ENCODE data around the gene UAP1.
A peak's percentile ranks its signal among the peaks of the same experiment; 100 is the strongest.

Gene UAP1

DNA sequence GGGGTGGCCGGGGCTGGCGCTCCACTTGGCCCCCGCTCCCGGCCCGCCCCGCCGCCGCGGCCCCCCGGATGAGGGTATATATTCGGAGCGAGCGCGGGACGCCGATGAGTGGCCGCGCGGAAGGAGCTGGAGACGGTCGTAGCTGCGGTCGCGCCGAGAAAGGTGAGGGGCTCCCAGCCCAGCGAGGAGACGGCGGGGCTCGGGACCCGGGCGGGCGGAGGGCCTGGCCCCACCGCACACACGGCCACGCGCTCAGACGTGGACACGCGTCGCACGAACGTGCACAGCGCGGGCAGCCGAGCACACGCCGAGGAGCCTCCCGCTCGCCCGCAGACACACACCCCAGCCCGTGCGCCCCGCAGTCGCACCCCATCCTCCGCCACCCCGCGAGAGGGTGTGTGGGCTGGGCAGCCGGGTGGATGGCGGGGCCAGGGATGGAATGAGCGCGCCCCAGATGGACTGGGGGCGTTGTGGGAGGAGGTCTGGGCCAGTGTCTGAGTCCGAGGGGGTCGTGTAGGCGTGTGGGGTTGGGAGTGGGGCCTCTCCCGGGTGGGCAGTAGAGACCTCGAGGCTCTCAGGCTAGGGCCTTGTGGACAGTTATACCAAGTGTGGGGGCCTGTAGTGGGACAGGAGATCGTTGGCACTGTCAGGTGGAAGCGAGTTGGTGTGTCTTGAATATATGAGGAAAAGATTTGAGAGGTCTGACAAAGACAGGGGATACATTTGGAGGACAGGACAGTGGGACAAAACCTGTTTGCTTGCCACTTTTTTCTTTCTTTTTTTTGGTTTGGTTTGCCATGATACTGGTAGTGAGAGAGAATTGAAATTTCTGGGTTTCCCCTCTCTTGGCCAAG is at the start of gene UAP1:
Gene UAP1 (plus strand): TSS at position 107 of the 854 bp plus-strand sequence. CDS start 4,347 bp downstream, outside the sequence.
- no peak for DNase-seq

DNA sequence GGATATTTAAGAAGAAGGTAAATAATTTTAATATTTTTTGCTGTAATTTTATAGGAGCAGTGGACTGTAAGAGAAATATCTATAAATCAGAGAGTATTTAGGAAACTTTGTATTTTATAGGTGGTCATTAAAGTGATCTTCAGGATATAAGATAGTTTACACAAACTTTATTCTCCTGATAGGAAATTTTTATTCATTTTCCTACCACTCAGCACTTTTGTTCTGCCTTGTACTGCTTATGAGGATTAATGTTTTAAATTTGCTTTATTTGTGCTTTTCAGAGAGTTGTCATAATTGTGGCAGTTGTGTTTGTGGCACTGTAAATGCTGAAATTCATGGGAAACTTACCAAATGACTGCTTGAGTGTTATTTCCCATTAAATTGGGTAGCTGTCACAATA is 34.2 kb upstream of the UAP1 start:
- no peak for DNase-seq

DNA sequence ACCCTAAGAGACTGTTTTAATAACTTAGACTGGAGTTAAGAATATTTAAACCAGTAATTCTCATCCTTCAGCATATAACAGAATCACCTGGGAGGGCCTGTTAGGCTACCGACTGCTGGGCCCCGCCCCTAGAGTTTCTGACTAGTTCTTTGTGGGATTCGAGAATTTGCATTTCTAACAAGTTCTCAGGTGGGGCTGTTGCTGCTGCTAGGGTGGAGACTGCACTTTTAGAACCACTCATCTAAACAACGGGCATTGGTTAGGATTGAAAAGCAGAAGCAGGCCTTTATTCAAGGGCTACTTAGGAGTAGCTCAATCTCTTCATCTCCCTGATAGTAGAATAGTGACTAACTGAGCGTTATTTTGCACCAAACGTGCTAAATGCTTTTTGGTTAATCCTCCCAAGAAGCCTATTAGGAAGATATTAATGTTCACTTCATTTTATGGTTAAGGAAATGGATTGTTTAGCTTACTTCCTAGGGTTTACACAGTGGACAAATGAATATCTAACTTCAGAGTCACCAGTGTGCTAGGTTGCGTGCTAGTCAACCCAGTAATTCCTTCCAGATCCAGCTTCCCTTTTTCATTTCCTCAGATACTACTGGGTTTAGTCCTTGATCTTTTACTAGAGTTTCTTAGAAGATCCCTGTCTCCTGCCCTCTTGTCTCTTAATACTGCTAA is 31.1 kb upstream of the UAP1 start:
- DNase-seq, result peak; percentile 58

DNA sequence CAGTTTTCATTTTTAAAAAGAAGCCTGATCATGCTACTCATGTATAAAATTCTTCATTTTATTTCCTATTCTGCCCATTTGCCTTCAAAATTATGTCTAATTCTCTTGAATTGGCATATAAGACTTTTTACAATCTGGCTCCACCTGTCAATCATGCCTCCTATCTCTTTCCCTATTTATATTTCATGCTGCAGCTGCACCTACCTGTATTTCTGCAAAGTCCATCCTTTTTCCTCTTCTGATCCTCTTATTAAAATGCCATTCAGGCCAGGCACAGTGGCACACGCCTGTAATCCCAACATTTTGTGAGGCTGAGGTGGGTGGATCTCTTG is 30.6 kb upstream of the UAP1 start:
- DNase-seq, result no peak

DNA sequence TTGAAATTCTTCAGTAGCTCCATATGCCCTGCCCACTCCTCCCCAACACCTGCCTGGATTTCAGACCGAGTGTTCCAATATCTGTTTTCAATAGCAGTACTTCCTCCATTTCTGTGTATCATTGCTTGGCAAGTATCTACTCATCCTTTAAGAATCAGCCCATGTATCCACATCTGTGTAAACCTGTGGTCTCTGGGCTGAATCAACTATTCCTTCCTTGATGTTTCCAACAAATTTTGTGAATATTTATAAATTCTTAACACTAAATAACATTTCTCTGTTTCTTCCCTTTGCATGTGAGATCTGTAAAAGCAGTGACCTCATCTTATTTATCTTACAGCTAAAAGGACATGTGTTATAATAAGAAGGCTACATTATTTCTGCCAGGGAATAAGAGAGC is 26.0 kb upstream of the UAP1 start:
- no peak for DNase-seq

DNA sequence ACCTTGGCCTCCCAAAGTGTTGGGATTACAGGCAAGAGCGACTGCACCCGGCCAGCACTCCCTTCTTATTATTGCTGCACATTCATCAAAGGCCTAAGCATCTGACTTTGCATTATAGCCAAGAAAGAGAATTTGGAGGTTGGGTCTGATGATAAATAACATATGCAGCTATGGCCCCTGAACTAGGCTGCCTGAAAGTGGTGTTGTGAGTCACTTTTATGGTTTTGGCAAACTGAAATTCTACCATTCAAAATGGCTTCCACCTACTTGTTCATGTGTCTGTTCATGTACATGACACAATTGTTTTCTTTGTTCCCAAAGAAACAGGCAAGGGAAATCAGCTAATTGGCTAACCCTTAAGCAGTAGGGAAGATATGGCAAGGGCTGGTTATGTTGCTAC is 25.0 kb upstream of the UAP1 start:
- DNase-seq, result no peak

DNA sequence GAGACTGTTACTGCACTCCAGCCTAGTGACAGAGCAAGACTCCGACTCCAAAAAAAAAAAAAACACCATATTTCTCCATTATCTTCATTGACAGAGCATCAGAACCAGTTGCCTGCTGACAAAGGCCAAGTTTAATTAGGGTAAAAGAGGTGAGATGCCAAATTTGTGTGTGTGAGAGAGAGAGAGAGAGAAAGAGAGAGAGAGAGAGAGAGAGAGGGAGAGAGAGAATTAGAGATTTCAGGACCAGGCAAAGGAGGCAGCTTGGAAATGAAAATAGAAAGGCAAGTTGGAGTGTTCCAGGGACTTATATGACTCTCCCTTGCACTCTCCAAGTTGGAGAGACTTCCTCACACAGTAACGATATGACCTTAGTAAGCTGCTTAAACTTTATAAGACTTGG is 24.3 kb upstream of the UAP1 start:
- DNase-seq, result no peak

DNA sequence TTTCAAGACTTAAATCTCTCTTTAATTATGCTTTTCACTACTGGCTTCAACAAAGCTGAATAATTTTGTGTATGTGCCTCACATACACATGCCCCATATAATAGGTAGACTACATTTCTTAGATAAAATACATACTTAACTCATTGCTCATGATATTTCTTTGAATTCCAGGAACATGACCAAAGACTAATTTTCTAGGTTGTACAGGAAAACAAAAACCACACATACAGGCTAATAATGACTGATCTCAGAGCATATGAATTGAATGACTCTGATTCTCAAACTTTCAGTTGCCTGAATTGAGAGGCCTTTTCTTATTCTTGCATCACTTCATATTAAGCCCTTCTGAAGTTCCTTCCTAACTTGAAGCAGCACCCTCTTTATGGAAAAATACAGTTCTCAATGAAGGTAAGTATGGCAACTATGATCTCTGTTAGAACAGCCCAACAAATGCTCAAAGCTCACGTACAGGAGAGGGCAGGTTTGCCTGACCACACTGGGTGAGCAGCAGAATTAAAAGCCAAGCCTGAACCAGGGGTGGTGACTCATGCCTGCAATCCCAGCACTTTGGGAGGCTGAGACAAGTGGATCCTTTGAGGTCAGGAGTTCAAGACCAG is 22.6 kb upstream of the UAP1 start:
- DNase-seq, result no peak

DNA sequence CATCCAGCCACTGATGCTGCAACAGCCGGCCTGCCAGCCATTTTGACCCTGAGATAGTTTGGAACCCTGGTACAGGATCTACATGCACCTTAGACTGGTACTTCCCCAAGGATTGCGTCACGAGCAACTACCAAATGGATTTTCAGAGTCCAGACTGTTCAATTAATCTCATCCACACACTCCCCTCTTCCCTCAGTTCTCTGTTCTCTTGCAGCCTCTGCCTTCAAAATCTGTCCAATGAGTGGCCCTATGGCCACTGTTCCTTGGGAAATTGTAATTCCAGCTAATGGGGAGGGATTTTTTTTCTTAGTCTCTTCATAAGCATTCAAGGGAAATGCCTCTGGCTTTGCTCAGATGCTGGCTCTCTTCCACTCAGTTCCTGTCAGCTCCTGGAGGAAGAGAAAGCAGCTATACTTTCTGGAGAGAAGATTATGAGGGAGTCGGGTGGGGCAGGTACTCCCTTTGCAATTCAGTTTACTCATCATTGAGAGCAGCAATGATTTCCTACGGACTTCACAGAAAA is 19.8 kb upstream of the UAP1 start:
- DNase-seq, result no peak

DNA sequence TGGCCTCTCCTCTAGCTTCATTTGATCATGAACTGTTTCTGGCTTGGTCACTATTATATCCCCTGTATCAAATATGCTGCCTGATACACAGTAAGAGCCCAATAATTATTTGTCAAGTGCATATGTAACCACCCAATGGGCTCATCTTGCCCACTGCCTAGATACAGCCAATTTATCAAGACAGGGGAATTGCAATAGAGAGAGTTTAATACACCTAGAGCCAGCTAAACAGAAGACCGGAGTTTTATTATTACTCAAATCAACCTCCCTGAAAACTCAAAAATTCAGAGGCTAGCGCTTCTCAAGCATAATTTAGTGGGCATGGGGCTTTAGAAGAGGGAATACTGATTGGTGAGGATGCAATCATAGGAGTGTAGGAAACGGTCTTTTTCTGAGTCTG is 18.3 kb upstream of the UAP1 start:
- no peak for DNase-seq

DNA sequence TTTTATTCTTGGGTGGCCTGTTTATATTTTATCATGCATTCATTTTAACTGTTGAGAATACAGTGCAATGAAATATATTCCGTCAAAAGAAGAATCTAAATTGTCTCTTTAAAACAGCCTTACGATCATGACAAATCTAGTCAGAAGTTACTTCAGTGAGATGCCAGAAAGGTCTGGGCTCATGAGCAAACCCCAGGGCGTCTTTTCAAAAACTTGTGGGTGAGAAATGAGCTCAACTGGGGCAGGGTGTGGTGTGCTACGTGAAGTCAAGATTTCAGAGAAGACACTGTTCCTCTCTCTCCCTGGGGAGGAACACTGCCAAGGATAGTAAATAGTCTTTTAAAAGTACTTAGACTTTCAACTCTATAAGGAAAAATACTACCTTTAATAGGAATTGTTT is 13.4 kb upstream of the UAP1 start:
- no peak for DNase-seq

DNA sequence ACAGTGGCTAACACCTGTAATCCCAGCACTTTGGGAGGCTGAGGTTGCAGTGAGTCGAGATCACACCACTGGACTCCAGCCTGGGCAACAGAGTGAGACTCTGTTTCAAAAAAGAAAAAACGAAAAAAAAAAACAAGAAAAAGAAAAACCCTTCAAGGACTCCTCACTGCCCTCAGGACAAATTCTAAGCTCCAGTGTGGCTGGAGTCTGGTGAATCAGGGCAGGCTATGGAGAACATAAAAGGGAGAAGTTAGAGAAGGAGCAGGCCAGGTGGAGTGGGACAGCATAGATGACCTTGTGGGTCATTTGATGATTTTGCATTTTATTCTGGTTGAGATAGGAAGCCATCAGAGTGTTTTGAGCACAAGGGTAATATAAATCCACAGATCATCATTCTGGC is 12.5 kb upstream of the UAP1 start:
- DNase-seq, result no peak

DNA sequence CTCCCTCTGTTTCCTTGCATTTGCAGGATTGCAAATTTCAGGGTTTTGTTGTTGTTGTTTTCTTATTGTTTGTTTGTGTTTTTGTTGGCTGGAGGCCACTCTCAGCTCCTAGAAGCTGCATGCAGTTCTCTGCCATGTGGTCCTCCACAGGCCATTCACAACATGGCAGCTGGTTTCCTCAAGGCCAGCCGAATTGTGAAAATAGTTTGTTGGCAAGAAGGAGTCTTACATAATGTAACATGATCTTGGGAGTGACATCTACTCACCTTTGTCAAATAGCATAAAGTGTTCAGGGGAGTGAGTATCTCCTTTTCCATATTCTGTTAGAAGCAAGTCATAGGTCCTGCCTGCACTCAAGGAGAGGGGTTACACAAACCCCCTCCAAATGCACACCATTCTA is 10.6 kb upstream of the UAP1 start:
- DNase-seq, result no peak

DNA sequence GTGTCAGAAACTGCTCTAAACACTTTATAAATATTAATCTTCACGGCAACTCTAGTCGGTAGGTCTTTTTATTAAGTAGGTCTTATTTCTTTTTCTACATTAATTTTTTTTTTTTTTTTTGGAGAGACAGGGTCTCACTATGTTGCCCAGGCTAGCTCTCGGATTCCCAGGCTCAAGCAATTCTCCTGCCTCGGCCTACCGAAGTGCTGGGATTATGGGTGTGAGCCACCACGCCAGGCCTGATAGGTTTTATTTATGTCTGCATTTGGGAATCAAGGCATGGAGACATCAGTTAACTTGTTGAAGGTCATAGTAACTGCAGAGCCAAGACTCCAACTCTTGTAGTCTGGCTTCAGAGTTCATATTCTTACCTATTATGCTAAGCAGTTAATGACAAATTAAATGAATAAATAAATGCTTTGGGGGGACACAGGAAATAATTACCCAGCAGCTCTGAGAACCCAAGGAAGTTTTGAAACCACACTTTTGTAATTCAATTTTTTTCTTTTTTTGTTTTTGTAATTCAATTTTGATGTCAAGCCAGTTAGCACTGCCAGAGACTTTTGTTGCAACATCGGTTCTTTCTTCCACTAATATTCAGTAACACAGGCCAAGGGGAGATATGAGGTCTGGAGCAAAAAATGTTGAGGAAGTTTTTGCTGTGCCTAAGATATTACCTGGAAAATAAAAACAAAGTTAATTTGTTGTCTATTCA is 9.4 kb upstream of the UAP1 start:
- no peak for DNase-seq

DNA sequence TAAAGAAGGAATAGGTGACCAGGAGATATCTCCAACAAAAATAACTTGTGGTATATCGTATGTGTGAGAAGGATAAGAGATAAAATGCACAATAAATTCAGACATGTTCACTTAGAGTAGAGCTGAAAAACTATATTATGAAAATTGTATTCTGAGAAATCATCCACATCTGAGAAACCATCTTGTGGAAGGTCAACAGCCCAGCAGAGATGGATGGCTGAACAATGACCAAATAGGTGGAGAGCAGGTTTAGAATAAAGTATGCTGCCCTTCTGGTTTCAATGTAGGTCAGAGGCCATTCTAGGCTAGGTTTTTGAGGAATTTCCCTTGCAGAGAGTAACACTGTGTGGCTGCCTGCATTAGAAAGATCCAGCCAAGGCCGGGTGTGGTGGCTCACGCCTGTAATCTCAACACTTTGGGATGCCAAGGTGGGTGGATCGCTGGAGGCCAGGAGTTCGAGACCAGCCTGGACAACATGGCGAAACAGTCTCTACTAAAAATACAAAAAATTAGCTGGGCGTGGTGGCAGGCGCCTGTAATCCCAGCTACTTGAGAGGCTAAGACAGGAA is 8.8 kb upstream of the UAP1 start:
- no peak for DNase-seq

DNA sequence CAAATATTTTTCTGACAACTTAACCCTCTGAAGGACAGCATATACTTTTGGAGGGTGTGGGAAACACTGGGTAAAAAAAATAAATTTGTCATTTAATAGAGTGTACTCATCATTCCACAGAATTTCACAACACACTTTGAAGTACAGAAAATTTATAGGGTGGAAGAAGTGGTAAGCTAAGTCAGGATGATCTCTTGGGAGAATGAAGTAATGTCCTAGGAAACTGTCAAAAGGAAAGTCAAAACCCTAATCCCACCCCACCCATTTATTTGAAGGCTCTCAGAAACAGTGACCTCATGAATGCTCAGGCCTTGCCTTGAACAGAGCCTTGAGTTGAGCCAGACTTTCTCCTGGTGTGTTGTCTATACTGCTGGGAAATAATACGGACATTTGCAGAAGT is 7.3 kb upstream of the UAP1 start:
- no peak for DNase-seq

DNA sequence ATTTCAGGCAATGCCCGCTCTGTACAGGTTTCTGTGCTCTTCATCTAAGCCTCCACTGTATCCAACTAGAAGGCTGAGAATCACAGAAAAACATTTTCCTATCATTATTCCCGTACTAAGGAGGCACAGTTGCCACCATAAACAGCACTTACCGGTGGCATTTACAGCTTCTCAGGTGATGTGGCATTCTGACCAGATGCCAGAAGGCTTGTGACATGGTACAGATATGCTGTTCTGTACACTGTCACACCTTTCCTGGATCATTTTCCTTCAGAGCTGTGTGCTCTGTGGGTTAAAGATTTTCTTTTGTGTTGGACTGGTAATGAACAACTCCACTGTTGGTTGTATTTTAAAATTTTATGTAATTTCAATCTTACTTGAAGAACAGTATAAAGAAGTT is 4.0 kb upstream of the UAP1 start:
- DNase-seq, result no peak

DNA sequence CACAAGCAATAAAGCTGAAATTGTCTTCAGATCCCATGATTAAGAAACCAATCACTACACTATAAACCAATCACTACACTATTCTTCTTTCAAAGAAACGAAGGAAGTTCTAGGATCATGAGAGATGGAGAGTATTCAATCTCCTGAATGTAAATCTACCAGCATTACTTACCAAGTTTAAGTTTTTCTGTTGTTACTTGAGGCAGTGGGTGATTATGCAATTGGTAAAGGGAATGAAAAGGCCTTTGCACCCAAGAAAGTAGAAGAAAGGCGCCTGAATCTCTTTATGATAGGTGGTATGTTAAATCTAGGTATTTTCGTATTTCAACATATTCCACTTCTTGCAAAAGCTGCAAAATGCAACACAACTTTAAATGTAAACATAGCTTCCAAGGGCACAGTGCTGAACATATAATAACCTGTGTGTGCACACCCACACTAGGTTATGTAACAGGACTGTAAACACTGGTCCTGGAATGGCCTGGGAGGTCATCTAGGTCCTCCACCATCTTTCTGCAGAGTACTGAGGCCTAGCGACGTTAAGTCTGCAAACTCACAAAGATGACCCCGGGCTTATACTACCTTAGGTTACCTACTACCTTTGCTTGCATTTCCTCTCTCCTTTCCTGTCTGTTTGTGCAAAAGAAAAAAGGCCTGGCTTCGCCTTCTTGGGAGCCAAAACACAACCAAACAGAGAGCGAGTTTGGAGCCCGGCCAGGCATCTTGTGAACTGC is 1.1 kb upstream of the UAP1 start:
- no peak for DNase-seq

DNA sequence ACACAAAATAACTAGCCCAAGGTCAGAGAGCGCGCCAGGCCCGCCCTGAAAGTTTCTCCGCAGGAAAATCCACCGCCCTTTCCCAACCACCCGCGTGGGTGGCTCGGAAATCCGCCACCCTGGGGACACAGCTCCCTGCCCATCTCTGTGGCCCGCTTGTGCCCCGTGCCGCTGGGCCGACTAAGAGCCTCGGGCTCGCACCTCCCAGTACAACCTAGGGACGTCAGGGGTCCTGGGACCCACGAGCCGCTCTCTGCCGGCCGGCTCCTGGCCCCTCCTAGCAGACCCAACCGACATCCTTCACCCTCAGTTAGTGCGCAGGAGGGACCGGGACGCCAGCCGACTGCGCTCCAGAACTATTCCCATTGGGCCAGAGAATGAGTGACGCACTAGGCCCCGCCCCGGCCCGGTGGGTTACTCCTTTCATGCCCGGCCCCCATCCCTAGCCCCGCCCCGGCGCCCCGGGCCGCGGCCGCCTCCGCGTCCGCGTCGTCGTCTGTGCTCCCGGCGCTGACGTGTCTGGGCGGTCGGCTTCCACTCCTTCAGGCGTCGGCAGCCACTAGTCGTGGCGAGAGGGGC is 396 bp upstream of the UAP1 start:
- peak; percentile 98 for DNase-seq

DNA sequence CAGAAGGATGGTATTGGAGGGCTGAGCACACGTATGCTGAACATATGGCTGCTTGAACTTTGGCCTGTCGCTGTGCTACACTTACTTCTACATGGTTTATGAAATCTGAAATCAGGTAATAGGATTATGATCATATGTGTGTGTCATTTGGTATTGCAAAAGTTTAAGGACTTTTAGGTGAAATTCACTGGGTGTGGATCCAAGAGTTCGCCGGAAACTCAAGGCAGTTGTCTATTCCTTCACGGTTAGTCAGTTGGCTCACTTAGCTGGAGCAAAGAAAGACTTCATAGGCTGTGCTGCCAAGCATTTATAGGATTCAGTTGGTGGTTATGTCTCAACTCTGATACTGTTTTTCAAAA is 927 bp downstream of the UAP1 start:
- DNase-seq, result peak; percentile 18

DNA sequence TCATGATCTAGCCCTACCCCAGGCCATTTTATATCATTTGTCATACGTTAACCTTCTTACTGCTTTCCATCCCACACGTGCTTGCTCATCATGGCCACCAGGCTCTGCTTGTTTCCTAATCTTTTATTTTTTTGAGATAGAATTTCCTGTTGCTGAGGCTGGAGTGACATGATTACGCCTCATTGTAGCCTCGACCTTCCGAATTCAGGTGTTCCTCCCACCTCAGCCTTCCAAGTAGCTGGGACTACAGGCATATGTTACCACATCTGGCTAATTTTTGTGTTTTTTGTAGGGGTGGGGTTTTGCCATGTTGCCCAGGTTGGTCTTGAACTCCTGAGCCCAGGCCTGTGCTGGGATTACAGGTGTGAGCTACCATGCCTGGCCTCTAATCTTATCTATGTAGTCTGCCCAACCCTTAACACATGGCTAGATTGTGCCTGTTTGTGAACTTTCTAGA is 3.3 kb downstream of the UAP1 start:
- peak; percentile 45 for DNase-seq

DNA sequence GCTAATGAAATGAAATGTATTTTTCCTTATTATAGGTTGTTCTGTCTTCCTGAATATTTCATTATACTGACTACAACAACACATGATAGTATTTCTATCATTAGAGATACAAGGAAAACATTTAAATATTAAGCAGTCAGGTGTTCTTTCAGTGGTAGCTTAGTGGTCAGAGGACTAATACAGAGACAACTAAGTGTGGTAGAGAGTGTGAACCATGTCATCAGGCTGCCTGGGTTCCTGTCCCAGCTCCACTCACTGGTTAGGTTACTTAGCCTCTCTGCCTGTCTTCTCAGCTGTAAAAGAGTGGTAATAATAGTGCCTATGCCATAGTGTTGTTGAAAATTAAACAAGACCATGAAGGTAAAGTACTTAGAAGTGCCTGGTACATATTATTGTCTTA is 3.9 kb downstream of the UAP1 start:
- no peak for DNase-seq

All from inflammatory macrophage treated with lipopolysaccharide for 4 hours (primary cell).